WTC11 (cell line): ENCODE data around the gene NPTX1. TPM values are rescaled to one million over a fixed set of nuclear protein-coding genes. Genes with fewer than 3 reads are reported as not detected.

Experiments
- ATAC-seq: fragments of 200-7000 bp; cut with Tn5 transposase; 2 replicates; pipeline ENCODE4 v1.10.0; 2021; ENCODE audit warnings: mild to moderate bottlenecking, moderate library complexity
- CTCF ChIA-PET: fragments of 300-600 bp; sonication (Branson Sonifier 250); formaldehyde crosslinking; loops from one replicate; lab custom pipeline; 2021; ENCODE audit warnings: antibody characterized with exemption; lab: Charles Lee
- POLR2A ChIA-PET: fragments of 350-600 bp; sonication (Branson Sonifier 250); formaldehyde crosslinking; loops from one replicate; lab custom pipeline; 2021; ENCODE audit warnings: antibody characterized with exemption; lab: Charles Lee
- DNase-seq: peaks from one replicate; pipeline ENCODE4 v3.0.0; 2021; ENCODE audit warnings: low spot score
- H3K27ac Mint-ChIP-seq: 2 replicates; pipeline ENCODE4 v1.8.0; 2021; ENCODE audit warnings: mixed read lengths
- H3K27me3 Mint-ChIP-seq: 2 replicates; pipeline ENCODE4 v1.8.0; 2021; ENCODE audit warnings: low read depth, mild to moderate bottlenecking, moderate library complexity, mixed read lengths
- H3K36me3 Mint-ChIP-seq: 2 replicates; pipeline ENCODE4 v1.8.0; 2021; ENCODE audit warnings: mixed read lengths
- H3K4me1 Mint-ChIP-seq: 2 replicates; pipeline ENCODE4 v1.8.0; 2022; ENCODE audit warnings: mixed read lengths
- H3K4me3 Mint-ChIP-seq: 2 replicates; pipeline ENCODE4 v1.8.0; 2021; ENCODE audit warnings: mild to moderate bottlenecking, moderate library complexity, mixed read lengths
- H3K9me3 Mint-ChIP-seq: 2 replicates; pipeline ENCODE4 v1.8.0; 2021; ENCODE audit warnings: mixed read lengths
- CDX4 ChIP-seq: fragments of 250-450 bp; sonication (Bioruptor Pico); IDR thresholded peaks from 2 replicates; pipeline ENCODE4 v1.9.0; 2021; ENCODE audit warnings: moderate library complexity, mild to moderate bottlenecking, inconsistent platforms, borderline replicate concordance
- ERG ChIP-seq: fragments of 250-450 bp; sonication (Bioruptor Pico); IDR thresholded peaks from 2 replicates; pipeline ENCODE4 v1.8.0; 2021; ENCODE audit warnings: mild to moderate bottlenecking
- FOXJ3 ChIP-seq: sonication (generic); formaldehyde crosslinking; IDR thresholded peaks from 2 replicates; pipeline ENCODE4 v1.9.0; 2021; ENCODE audit warnings: missing genetic modification reagents, mild to moderate bottlenecking, borderline replicate concordance
- FOXP1 ChIP-seq: sonication (generic); formaldehyde crosslinking; IDR thresholded peaks from 2 replicates; pipeline ENCODE4 v1.8.0; 2022; ENCODE audit warnings: missing genetic modification reagents, mild to moderate bottlenecking, moderate library complexity, borderline replicate concordance
- FOXP4 ChIP-seq: sonication (generic); formaldehyde crosslinking; IDR thresholded peaks from 2 replicates; pipeline ENCODE4 v1.8.0; 2022; ENCODE audit warnings: mild to moderate bottlenecking, missing genetic modification reagents
- HMGA2 ChIP-seq: fragments of 250-450 bp; sonication (Bioruptor Pico); IDR thresholded peaks from 2 replicates; pipeline ENCODE4 v1.4.0; 2021; ENCODE audit warnings: mild to moderate bottlenecking, moderate library complexity
- JAZF1 ChIP-seq: fragments of 250-450 bp; sonication (Bioruptor Pico); IDR thresholded peaks from 2 replicates; pipeline ENCODE4 v1.9.0; 2021; ENCODE audit warnings: moderate library complexity, mild to moderate bottlenecking, inconsistent platforms
- JUN ChIP-seq: sonication (generic); formaldehyde crosslinking; IDR thresholded peaks from 2 replicates; pipeline ENCODE4 v1.8.0; 2023; ENCODE audit warnings: mild to moderate bottlenecking, missing genetic modification reagents
- MXD4 ChIP-seq: fragments of 250-450 bp; sonication (Bioruptor Pico); IDR thresholded peaks from 2 replicates; pipeline ENCODE4 v1.8.0; 2021; ENCODE audit warnings: mild to moderate bottlenecking, moderate library complexity, borderline replicate concordance
- MYBL2 ChIP-seq: sonication (generic); formaldehyde crosslinking; IDR thresholded peaks from 2 replicates; pipeline ENCODE4 v1.8.1; 2023; ENCODE audit warnings: mild to moderate bottlenecking, moderate library complexity, missing genetic modification reagents
- NFATC4 ChIP-seq: fragments of 250-450 bp; sonication (Bioruptor Pico); IDR thresholded peaks from 2 replicates; pipeline ENCODE4 v1.9.0; 2021; ENCODE audit warnings: mild to moderate bottlenecking
- NFE2L1 ChIP-seq: sonication (generic); formaldehyde crosslinking; IDR thresholded peaks from 2 replicates; pipeline ENCODE4 v1.8.1; 2023; ENCODE audit warnings: missing genetic modification reagents
- NFYB ChIP-seq: sonication (generic); formaldehyde crosslinking; conservative IDR thresholded peaks from 2 replicates; pipeline ENCODE4 v1.8.0; 2022; ENCODE audit warnings: low read depth, missing genetic modification reagents
- NR2C2 ChIP-seq: sonication (generic); formaldehyde crosslinking; IDR thresholded peaks from 2 replicates; pipeline ENCODE4 v1.8.0; 2022; ENCODE audit warnings: mild to moderate bottlenecking, missing genetic modification reagents
- OVOL2 ChIP-seq: fragments of 250-450 bp; sonication (Bioruptor Pico); IDR thresholded peaks from 2 replicates; pipeline ENCODE4 v1.9.0; 2021; ENCODE audit warnings: mild to moderate bottlenecking, borderline replicate concordance
- RELA ChIP-seq: sonication (generic); formaldehyde crosslinking; IDR thresholded peaks from 2 replicates; pipeline ENCODE4 v1.8.1; 2022; ENCODE audit warnings: missing genetic modification reagents, mild to moderate bottlenecking, borderline replicate concordance
- TCF7 ChIP-seq: sonication (generic); formaldehyde crosslinking; IDR thresholded peaks from 2 replicates; pipeline ENCODE4 v1.8.0; 2022; ENCODE audit warnings: mild to moderate bottlenecking, low read depth, missing genetic modification reagents, moderate library complexity
- TEAD4 ChIP-seq: sonication (generic); formaldehyde crosslinking; IDR thresholded peaks from 2 replicates; pipeline ENCODE4 v1.8.0; 2022; ENCODE audit warnings: mild to moderate bottlenecking, missing genetic modification reagents
- USF2 ChIP-seq: sonication (generic); formaldehyde crosslinking; IDR thresholded peaks from 2 replicates; pipeline ENCODE4 v1.8.1; 2023; ENCODE audit warnings: mild to moderate bottlenecking, missing genetic modification reagents, moderate library complexity
- ZNF219 ChIP-seq: sonication (generic); formaldehyde crosslinking; IDR thresholded peaks from 2 replicates; pipeline ENCODE4 v1.8.0; 2023; ENCODE audit warnings: missing genetic modification reagents, mild to moderate bottlenecking, borderline replicate concordance
- ZNF416 ChIP-seq: fragments of 250-450 bp; sonication (Bioruptor Pico); IDR thresholded peaks from 2 replicates; pipeline ENCODE4 v1.9.0; 2021; ENCODE audit warnings: mild to moderate bottlenecking, inconsistent platforms
- ZNF671 ChIP-seq: fragments of 250-450 bp; sonication (Bioruptor Pico); IDR thresholded peaks from 2 replicates; pipeline ENCODE4 v1.8.0; 2021; ENCODE audit warnings: mild to moderate bottlenecking
- total RNA-seq: library from RNA; stranded (reverse); gene quantifications from 3 replicates; pipeline ENCODE4 v1.2.3, GENCODE V29; 2021
- TF ChIP-seq, protein P1 (sequence below): sonication (generic); formaldehyde crosslinking; IDR thresholded peaks from 2 replicates; pipeline ENCODE4 v1.8.1; 2023; ENCODE audit warnings: mild to moderate bottlenecking, missing genetic modification reagents, borderline replicate concordance
- TF ChIP-seq, protein P2 (sequence below): sonication (generic); formaldehyde crosslinking; IDR thresholded peaks from 2 replicates; pipeline ENCODE4 v1.8.0; 2023; ENCODE audit warnings: missing genetic modification reagents

NPTX1 gene
- total RNA-seq, 1 experiment from 2014 or later = 15.1 TPM

DNA sequence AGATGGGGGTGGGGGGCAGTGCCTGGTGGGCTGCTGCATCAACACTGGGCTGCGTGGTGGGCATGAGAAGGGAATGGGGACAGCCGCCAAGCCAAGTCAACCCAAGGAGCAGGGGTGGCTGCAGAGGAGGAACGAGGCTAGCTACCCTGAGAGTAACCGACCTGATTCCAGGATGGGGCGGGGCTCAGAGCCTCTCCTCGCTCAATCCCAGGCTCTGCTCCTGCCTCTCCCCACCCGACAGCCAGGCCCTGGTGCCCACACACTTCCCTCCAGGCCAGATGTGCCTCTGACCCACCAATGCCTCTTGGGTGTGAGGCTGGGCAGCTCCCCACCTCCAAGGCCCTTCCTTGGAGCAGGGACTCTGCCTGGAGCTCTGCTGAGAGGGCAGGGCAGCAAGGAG is 2.7 kb downstream of the NPTX1 start:
- ChIA-PET POLR2A (interaction anchor here (1.0 kb wide), 1 partner anchor 19 kb away, joined by 5 read pairs; no protein-coding TSS in a partner anchor), CTCF (interaction anchor here (0.7 to 2.5 kb wide), 4 partner anchors 28 to 102 kb away, joined by 4 to 11 read pairs (median 6); no protein-coding TSS in a partner anchor)
- no peak overlapping the region for H3K4me3 Mint-ChIP-seq
- ATAC-seq (no peak), DNase-seq (no peak)
- H3K9me3 Mint-ChIP-seq = no peaks in the 10 kb centered on the region
- TF ChIP-seq, protein P1, sequence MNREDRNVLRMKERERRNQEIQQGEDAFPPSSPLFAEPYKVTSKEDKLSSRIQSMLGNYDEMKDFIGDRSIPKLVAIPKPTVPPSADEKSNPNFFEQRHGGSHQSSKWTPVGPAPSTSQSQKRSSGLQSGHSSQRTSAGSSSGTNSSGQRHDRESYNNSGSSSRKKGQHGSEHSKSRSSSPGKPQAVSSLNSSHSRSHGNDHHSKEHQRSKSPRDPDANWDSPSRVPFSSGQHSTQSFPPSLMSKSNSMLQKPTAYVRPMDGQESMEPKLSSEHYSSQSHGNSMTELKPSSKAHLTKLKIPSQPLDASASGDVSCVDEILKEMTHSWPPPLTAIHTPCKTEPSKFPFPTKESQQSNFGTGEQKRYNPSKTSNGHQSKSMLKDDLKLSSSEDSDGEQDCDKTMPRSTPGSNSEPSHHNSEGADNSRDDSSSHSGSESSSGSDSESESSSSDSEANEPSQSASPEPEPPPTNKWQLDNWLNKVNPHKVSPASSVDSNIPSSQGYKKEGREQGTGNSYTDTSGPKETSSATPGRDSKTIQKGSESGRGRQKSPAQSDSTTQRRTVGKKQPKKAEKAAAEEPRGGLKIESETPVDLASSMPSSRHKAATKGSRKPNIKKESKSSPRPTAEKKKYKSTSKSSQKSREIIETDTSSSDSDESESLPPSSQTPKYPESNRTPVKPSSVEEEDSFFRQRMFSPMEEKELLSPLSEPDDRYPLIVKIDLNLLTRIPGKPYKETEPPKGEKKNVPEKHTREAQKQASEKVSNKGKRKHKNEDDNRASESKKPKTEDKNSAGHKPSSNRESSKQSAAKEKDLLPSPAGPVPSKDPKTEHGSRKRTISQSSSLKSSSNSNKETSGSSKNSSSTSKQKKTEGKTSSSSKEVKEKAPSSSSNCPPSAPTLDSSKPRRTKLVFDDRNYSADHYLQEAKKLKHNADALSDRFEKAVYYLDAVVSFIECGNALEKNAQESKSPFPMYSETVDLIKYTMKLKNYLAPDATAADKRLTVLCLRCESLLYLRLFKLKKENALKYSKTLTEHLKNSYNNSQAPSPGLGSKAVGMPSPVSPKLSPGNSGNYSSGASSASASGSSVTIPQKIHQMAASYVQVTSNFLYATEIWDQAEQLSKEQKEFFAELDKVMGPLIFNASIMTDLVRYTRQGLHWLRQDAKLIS = no peak
- TF ChIP-seq ZNF219 (CRISPR knock-in tag) (no peak), MXD4 (CRISPR knock-in tag) (no peak), ZNF416 (CRISPR knock-in tag) (no peak), NFE2L1 (no peak)
- H3K4me1 Mint-ChIP-seq = peaks cover 5% of the 10 kb centered on the region
- no peaks in the 10 kb centered on the region for H3K36me3 Mint-ChIP-seq
- H3K27me3 Mint-ChIP-seq = peaks cover 69% of the 10 kb centered on the region
- H3K27ac Mint-ChIP-seq = no peak overlapping the region

DNA sequence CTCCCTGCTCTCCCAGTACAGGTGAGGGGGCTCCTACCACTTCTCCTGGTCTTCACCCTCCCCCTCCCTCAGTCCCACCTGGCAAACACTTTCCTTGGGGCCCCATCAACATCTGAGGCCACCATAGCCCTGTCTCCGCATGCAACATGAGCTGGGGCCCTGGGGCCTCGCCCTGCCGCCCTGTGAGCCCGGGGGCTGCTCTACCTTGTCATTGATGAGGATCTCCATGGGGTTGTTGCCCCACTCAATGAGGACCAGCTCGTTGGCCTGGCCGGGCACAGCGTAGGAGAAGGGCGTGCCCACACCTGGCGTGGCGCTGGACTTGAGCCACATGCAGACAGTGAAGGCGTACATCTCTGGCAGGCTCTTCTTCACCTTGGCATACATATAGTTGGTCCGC is 3.4 kb downstream of the NPTX1 start:
- ATAC-seq (no peak), DNase-seq (no peak)
- no peak overlapping the region for H3K4me3 Mint-ChIP-seq
- no peaks in the 10 kb centered on the region for H3K9me3 Mint-ChIP-seq
- H3K4me1 Mint-ChIP-seq = peaks cover 5% of the 10 kb centered on the region
- TF ChIP-seq, protein P2, sequence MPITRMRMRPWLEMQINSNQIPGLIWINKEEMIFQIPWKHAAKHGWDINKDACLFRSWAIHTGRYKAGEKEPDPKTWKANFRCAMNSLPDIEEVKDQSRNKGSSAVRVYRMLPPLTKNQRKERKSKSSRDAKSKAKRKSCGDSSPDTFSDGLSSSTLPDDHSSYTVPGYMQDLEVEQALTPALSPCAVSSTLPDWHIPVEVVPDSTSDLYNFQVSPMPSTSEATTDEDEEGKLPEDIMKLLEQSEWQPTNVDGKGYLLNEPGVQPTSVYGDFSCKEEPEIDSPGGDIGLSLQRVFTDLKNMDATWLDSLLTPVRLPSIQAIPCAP (CRISPR knock-in tag) = no peak
- TF ChIP-seq JUN (CRISPR knock-in tag) (no peak), TEAD4 (CRISPR knock-in tag) (no peak), MXD4 (CRISPR knock-in tag) (no peak), OVOL2 (CRISPR knock-in tag) (no peak), FOXP4 (no peak), NFATC4 (CRISPR knock-in tag) (no peak), CDX4 (CRISPR knock-in tag) (no peak), FOXP1 (CRISPR knock-in tag) (no peak), RELA (CRISPR knock-in tag) (no peak), ZNF671 (CRISPR knock-in tag) (no peak)
- TF ChIP-seq, all 79 proteins: peak for 0
- Mint-ChIP-seq H3K36me3 (no peaks in the 10 kb centered on the region), H3K27me3 (peaks cover 68% of the 10 kb centered on the region), H3K27ac (no peak overlapping the region)
- CTCF ChIA-PET = interaction anchor here (0.7 to 2.5 kb wide), 4 partner anchors 28 to 103 kb away, joined by 4 to 11 read pairs (median 6); no protein-coding TSS in a partner anchor
- POLR2A ChIA-PET = interaction anchor here (1.0 kb wide), 1 partner anchor 18 kb away, joined by 5 read pairs; no protein-coding TSS in a partner anchor

DNA sequence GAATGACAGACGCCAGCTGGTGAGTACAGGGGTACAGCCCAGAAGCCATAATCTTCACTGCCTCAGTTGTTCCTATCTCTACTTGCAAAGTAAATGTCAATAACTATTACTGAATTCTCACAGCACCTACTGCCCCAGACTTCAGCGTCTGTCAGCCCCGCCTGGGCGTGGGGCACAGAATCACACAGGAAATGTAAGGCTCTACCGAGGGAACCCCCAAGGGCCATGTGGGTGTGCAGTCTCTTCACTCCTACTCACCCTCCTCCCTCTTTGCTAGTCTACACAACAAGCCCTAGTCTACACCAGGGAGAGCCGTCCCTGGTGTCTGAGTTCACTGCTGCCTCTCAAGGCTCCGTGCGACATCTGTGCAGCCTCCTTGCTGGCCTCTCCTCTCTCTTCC is 4.5 kb downstream of the NPTX1 start:
- ChIA-PET POLR2A (no interaction called here), CTCF (interaction anchor here (2.5 kb wide), 1 partner anchor 44 kb away, joined by 11 read pairs; no protein-coding TSS in a partner anchor)
- Mint-ChIP-seq H3K27me3 (peaks cover 75% of the 10 kb centered on the region), H3K4me3 (no peak overlapping the region), H3K4me1 (peaks cover 5% of the 10 kb centered on the region), H3K27ac (no peak overlapping the region), H3K9me3 (no peaks in the 10 kb centered on the region), H3K36me3 (no peaks in the 10 kb centered on the region)
- no peak for ATAC-seq
- no peak for DNase-seq
- TF ChIP-seq USF2 (CRISPR knock-in tag) = no peak
- TF ChIP-seq HMGA2 (CRISPR knock-in tag) = no peak
- TF ChIP-seq NFYB (CRISPR knock-in tag) = no peak
- no peak for TF ChIP-seq ERG (CRISPR knock-in tag)
- no peak for TF ChIP-seq TEAD4 (CRISPR knock-in tag)
- TF ChIP-seq NR2C2 (CRISPR knock-in tag) = no peak
- no peak for TF ChIP-seq ZNF219 (CRISPR knock-in tag)
- no peak for TF ChIP-seq FOXJ3 (CRISPR knock-in tag)
- no peak for TF ChIP-seq MYBL2 (CRISPR knock-in tag)
- no peak for TF ChIP-seq TCF7 (CRISPR knock-in tag)
- TF ChIP-seq JAZF1 (CRISPR knock-in tag) = no peak
